Lower lobe of right lung (tissue), 2 donors: ENCODE data around the gene ZNF768. TPM values are rescaled to one million over a fixed set of nuclear protein-coding genes. Genes with fewer than 3 reads are reported as not detected.
"Not testable (repeated sequence)": the region's sequence is repeated elsewhere in the genome, so short reads cannot be mapped to it uniquely, and the experiment has no call there.

Experiments
- ATAC-seq, 2 donors: fragments of 200-7000 bp; cut with Tn5 transposase; one replicate each; pipeline ENCODE4 v1.9.1; 2020 to 2022; ENCODE audit warnings: mild to moderate bottlenecking in 2 of 2, moderate library complexity in 2 of 2
- DNase-seq: peaks from one replicate; pipeline ENCODE4 v3.0.0-alpha.2; 2020
- H3K27ac ChIP-seq: fragments of 200-600 bp; one replicate; pipeline ENCODE4 v1.8.0; 2022
- H3K27me3 ChIP-seq: fragments of 200-600 bp; one replicate; pipeline ENCODE4 v1.8.0; 2022; ENCODE audit warnings: low read depth
- H3K36me3 ChIP-seq: fragments of 200-600 bp; one replicate; pipeline ENCODE4 v1.8.0; 2022; ENCODE audit warnings: mild to moderate bottlenecking
- H3K4me1 ChIP-seq: fragments of 200-600 bp; one replicate; pipeline ENCODE4 v1.8.0; 2022
- H3K4me3 ChIP-seq: fragments of 200-600 bp; one replicate; pipeline ENCODE4 v1.8.0; 2022; ENCODE audit warnings: mild to moderate bottlenecking
- H3K9me3 ChIP-seq: fragments of 200-600 bp; one replicate; pipeline ENCODE4 v1.8.0; 2022
- intact Hi-C: fragments of 100-400 bp; cut with DNase I; formaldehyde crosslinking; loops from one replicate; pipeline ENCODE4 v1.11.0; 2022
- total RNA-seq: library from RNA; stranded (reverse); fragmentation: NEBNext Ultra II Directional; extraction: Animal tissue kit (Norgen Biotek cat#: 25700); gene quantifications from one replicate; pipeline ENCODE4 v1.2.1, GENCODE V29; 2021
- TF ChIP-seq, protein P1 (sequence below): fragments of 200-600 bp; IDR thresholded peaks from one replicate; pipeline ENCODE4 v1.8.0; 2022; ENCODE audit warnings: antibody characterized with exemption, mild to moderate bottlenecking
- donor health status: DM: no; HTN: yes; CAD: no; lungs with severe emphysema.

The ZNF768 gene
- total RNA-seq, 1 donor from 2014 or later, result 24.9 TPM

DNA sequence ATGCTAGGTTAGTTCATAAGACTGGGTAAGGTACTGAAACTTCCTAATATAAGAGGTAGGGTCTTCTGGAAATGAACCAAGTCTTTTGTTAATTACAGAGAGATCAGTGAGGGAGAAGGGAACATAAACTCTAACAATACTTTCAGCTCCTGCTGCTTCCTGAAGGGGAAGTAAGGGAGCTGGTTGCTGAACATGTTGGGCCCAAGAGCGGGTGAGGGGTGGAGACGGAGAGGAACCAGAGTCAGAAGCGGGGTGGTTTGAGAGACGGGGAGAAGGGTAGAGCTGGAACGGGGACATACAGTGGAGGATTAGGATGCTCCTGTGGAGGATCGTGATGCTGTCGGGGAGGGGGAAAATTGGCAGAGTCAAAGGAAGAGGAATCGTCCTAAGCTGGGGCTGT lies 19.7 kb upstream of the ZNF768 start:
- Histone ChIP-seq H3K36me3 (no peaks in the 10 kb centered on the region), H3K4me3 (no peak overlapping the region), H3K27me3 (no peaks in the 10 kb centered on the region), H3K4me1 (peaks cover 3% of the 10 kb centered on the region), H3K9me3 (no peaks in the 10 kb centered on the region), H3K27ac (no peak overlapping the region)
- intact Hi-C loops, result no loop called here
- TF ChIP-seq, protein P1, sequence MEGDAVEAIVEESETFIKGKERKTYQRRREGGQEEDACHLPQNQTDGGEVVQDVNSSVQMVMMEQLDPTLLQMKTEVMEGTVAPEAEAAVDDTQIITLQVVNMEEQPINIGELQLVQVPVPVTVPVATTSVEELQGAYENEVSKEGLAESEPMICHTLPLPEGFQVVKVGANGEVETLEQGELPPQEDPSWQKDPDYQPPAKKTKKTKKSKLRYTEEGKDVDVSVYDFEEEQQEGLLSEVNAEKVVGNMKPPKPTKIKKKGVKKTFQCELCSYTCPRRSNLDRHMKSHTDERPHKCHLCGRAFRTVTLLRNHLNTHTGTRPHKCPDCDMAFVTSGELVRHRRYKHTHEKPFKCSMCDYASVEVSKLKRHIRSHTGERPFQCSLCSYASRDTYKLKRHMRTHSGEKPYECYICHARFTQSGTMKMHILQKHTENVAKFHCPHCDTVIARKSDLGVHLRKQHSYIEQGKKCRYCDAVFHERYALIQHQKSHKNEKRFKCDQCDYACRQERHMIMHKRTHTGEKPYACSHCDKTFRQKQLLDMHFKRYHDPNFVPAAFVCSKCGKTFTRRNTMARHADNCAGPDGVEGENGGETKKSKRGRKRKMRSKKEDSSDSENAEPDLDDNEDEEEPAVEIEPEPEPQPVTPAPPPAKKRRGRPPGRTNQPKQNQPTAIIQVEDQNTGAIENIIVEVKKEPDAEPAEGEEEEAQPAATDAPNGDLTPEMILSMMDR, result no peak
- DNase-seq (no peak), ATAC-seq (peak in 1 of 2 donors; percentile 29)

DNA sequence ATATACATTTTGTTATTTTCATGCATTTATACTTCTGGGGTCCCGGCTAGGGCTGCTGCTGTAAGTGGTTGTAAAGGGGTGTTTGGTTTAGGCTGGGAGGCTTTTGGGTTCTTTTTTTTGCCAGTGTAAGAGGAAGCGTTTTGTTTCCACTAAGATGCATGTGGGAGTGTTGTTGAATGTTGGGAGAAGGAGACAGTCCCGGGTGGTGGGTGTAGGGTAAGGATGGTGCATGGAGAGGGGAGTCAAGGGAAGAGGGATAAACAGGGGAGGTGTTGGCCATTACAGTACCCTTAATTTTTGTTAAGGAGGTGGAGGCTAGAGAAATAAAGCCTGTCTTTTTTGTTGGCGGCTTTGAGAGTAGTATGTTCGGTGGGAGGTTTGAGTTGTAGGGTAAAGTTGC lies 16.7 kb upstream of the ZNF768 start:
- ATAC-seq (no peak), DNase-seq (no peak)
- Histone ChIP-seq H3K4me3 (no peak overlapping the region), H3K9me3 (no peaks in the 10 kb centered on the region), H3K27ac (no peak overlapping the region), H3K27me3 (no peaks in the 10 kb centered on the region), H3K4me1 (no peaks in the 10 kb centered on the region), H3K36me3 (no peaks in the 10 kb centered on the region)
- intact Hi-C loops, result no loop called here
- TF ChIP-seq, protein P1, result no peak

DNA sequence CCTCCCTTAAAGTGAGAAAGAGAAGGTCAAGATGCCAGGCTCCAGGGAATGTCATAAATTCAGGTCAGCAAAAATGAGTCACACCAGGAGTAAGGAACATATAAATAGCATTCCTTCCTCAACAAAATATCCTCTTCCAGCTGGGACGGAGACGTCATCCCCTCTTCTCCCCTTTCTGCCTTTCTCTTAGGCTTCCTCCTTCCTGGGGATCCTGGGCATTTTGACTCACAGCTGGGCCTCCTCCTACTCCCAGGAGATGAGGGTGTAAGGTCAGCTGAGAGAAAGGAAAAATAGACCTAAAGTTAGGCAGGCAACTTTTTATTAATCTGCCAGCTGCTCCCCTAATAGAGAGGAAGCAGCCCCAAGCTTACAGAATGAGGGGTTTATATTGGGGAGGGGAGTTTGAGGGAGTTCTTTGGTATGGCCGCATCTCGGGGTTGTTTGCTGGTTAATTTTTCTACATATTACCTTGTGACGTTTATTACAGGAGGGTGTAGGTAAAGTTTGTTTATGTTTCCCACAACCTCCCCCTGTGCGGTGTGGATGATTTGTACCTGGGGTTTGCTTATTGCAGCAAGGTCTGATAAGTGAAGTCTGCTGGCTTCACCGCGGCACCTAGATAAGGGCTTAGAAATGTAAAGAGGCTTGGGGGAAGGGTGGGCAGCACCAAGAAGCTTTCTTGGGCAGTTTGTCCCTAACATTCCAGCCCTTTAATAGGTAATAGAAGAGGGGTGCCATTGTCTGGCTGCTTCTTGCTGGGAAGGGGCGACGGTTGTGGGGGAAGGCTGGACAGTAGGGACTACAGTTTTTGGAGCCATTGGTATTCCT lies 15.3 kb upstream of the ZNF768 start:
- no peak overlapping the region for H3K4me3 ChIP-seq
- no peak for ATAC-seq
- no peaks in the 10 kb centered on the region for H3K4me1 ChIP-seq
- H3K9me3 ChIP-seq, result no peaks in the 10 kb centered on the region
- H3K36me3 ChIP-seq, result no peaks in the 10 kb centered on the region
- DNase-seq, result no peak
- no peaks in the 10 kb centered on the region for H3K27me3 ChIP-seq
- intact Hi-C loops, result no loop called here
- no peak overlapping the region for H3K27ac ChIP-seq
- TF ChIP-seq, protein P1, result no peak

DNA sequence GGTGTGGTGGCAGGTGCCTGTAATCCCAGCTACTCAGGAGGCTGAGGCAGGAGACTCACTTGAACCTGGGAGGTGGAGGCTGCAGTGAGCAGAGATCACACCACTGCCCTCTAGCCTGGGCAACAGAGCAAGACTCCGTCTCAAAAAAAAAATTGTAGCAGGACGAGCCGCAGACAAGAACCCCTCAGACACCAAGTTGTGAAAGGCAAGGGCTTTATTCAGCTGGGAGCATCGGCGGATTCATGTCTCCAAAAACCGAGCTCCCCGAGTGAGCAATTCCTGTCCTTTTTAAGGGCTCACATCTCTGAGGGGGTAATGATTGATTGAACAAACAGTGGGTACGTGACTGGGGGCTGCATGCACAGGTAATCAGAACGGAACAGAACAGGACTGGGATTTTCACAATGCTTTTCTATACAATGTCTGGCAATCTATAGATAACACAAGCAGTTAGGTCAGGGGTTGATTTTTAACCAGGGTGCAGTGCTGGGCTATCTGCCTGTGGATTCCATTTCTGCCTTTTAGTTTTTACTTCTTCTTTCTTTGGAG lies 14.6 kb upstream of the ZNF768 start:
- H3K4me1 ChIP-seq, H3K27me3 ChIP-seq, DNase-seq, H3K9me3 ChIP-seq, H3K36me3 ChIP-seq, ATAC-seq, H3K4me3 ChIP-seq, intact Hi-C loops, H3K27ac ChIP-seq: not testable (repeated sequence)

DNA sequence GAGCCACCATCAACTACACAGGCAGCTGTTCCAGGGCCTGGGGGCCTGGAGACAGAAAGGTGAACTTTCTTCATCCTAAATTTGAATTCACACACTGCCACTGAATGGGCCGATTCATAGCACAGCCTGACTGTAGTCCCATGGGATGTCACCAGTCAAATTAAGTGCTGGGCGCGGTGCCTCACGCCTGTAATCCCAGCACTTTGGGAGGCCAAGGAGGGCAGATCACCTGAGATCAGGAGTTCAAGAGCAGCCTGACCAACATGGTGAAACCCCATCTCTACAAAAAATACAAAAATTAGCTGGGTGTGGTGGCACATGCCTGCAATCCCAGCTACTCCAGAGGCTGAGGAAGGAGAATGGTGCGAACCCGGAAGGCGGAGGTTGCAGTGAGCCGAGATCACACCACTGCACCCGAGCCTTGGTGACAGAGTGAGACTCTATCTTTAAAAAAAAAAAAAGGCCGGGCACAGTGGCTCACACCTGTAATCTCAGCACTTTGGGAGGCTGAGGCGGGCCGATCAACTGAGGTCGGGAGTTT lies 13.7 kb upstream of the ZNF768 start:
- DNase-seq, H3K27me3 ChIP-seq, intact Hi-C loops, H3K36me3 ChIP-seq, ATAC-seq, H3K27ac ChIP-seq, H3K9me3 ChIP-seq, H3K4me3 ChIP-seq: not testable (repeated sequence)
- peaks cover 13% of the 10 kb centered on the region for H3K4me1 ChIP-seq

DNA sequence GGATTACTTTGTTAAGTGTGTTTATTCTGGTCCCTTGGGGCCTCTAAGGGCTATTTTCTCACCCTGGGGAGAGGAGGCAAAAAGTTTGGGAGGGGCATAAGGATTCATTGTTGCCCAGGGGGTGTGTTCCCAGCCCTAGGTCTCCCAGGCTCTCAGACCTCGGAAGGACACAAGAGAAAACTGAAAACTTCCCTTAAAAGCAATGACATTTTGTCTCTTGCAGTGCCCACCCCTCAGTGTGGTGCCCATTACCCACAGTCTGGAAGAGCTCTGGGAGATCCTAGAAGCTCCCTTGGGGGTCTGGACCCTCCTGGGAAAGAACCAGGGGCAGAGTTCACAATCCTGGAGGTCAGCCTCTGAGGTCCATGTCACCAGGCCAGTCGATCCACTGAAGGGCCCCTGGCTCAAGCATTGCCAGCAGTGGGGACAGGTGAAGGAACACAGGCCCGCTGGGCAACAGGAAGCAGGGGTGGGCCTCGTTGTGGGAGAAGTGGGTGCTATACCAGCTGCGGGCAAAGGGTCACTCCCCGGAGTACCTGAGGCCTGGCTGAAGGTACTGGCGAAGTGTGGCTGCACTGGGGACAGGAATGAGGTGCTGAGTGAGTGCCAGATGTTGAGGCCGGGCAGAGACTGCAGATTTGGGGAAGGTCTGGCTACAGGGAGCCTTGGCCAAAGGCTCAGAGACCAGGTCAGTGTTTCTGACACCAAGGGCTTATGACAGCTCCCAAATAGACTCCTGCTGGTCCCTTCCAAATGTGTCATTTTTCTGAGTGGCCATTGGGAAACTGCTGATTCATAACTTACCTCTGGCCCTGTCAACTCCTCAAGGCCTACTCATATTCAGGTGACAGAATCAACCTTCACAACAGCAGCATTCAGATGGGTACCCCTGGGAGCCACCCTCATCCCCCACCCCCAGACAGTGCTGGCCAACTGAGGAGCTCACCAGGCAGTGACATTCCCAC lies 12.9 kb upstream of the ZNF768 start:
- H3K9me3 ChIP-seq, result no peaks in the 10 kb centered on the region
- H3K4me1 ChIP-seq, result peaks cover 13% of the 10 kb centered on the region
- intact Hi-C loops, result no loop called here
- no peaks in the 10 kb centered on the region for H3K27me3 ChIP-seq
- no peak overlapping the region for H3K4me3 ChIP-seq
- ATAC-seq (no peak), DNase-seq (no peak)
- no peaks in the 10 kb centered on the region for H3K36me3 ChIP-seq
- no peak overlapping the region for H3K27ac ChIP-seq
- TF ChIP-seq, protein P1, result no peak

DNA sequence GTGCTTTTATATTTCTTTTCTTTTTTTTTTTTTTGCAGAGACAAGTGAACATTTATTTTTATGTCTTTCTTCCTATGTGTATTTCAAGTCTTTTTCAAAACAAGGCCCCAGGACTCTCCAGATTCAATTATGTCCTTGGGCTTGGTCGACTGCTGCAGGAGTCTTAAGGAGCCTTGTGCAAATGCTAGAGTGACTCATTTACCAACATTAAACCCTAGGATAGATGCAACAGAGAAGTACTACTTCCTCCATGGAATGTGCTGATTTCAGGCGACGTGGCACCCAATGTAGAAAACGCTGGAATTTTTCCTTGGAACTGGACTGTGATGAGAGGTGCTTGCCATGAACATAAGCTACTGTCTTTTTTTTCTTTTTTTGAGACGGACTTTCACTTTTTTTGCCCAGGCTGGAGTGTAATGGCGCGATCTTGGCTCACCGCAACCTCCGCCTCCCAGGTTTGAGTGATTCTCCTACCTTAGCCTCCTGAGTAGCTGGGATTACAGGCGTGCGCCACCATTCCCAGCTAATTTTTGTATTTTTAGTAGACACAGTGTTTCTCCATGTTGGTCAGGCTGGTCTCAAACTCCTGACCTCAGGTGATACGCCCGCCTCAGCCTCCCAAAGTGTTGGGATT lies 10.1 kb upstream of the ZNF768 start:
- intact Hi-C loops, DNase-seq, ATAC-seq, H3K4me3 ChIP-seq, H3K9me3 ChIP-seq, H3K27me3 ChIP-seq: not testable (repeated sequence)
- Histone ChIP-seq H3K36me3 (peaks cover 17% of the 10 kb centered on the region), H3K27ac (peak overlapping the region; percentile 95), H3K4me1 (peaks cover 27% of the 10 kb centered on the region)
